IPS-15b (cell line): ENCODE measurements around the gene CCDC77.

Experiments
- H3K27me3 ChIP-seq: one replicate; pipeline ENCODE4 v1.6.1; 2013; ENCODE audit warnings: low read length; ENCODE audit not compliant: control insufficient read depth, insufficient read depth
- H3K36me3 ChIP-seq: one replicate; pipeline ENCODE4 v1.6.1; 2013; ENCODE audit warnings: low read length; ENCODE audit not compliant: control insufficient read depth, insufficient read depth
- H3K4me1 ChIP-seq: one replicate; pipeline ENCODE4 v1.6.1; 2013; ENCODE audit warnings: mild to moderate bottlenecking, low read length; ENCODE audit not compliant: control insufficient read depth, insufficient read depth
- H3K4me3 ChIP-seq: one replicate; pipeline ENCODE4 v1.5.1; 2013; ENCODE audit warnings: low read depth, low read length
- H3K9ac ChIP-seq: one replicate; pipeline ENCODE4 v1.6.1; 2013; ENCODE audit warnings: low read depth, mild to moderate bottlenecking, low read length
- H3K9me3 ChIP-seq: one replicate; pipeline ENCODE4 v1.6.1; 2013; ENCODE audit warnings: mild to moderate bottlenecking, low read length; ENCODE audit not compliant: control insufficient read depth, insufficient read depth

CCDC77 gene

GRCh38 chr12:467591-467990 is 66.1 kb downstream of the CCDC77 start:
- no peaks in the 10 kb centered on the region for H3K36me3 ChIP-seq
- H3K4me1 ChIP-seq = no peaks in the 10 kb centered on the region
- H3K4me3 ChIP-seq = no peak overlapping the region
- H3K9me3 ChIP-seq = no peaks in the 10 kb centered on the region
- no peak overlapping the region for H3K9ac ChIP-seq
- H3K27me3 ChIP-seq = no peaks in the 10 kb centered on the region

- no peak overlapping the region for H3K4me3 ChIP-seq
- H3K4me1 ChIP-seq = no peaks in the 10 kb centered on the region
- H3K9me3 ChIP-seq = no peaks in the 10 kb centered on the region
- no peaks in the 10 kb centered on the region for H3K36me3 ChIP-seq
- H3K9ac ChIP-seq = no peak overlapping the region
- H3K27me3 ChIP-seq = no peaks in the 10 kb centered on the region
These were observed 67.4 kb downstream of the CCDC77 start for GRCh38 chr12:468671-469389.

DNA sequence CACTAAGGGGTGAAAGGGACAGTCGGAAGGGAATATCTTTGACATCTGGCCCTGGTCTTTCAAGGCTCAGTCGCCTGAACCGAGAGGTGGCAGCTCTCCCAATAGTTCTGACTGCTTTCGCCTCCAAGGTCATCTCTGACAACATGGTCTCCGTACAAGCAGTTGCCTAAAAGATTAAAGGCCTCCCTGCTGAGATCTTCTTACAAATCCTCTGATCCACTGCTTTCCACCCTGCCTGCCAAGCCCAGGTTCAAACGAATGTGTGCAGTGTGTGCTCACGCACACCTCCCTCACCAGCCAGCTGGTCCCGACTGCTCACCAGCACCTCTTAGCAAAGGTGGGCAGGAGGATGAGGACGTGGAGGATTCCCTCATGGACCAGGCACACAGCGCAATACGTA is 68.7 kb downstream of the CCDC77 start:
- H3K4me1 ChIP-seq = no peaks in the 10 kb centered on the region
- H3K9ac ChIP-seq = no peak overlapping the region
- H3K4me3 ChIP-seq = no peak overlapping the region
- no peaks in the 10 kb centered on the region for H3K9me3 ChIP-seq
- no peaks in the 10 kb centered on the region for H3K27me3 ChIP-seq
- no peaks in the 10 kb centered on the region for H3K36me3 ChIP-seq

DNA sequence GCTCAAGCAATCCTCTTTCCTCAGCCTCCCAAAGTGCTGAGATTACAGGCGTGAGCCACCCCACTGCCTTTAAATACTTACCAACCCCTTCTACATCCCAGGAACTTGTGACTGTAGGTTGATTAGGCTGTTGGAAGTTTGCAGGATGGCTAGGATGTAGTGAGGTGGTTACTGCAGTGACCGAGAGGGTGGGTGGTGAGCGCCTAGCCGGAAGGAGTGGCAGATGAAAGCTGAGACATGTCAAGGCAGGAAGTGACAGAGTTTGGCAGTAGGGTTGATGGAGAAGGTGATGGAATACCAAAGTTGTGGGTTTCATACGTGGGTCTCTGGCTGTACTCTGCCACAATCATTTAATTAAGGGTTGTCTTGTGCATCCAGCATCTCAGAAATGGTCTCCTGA is 71.8 kb downstream of the CCDC77 start:
- Histone ChIP-seq H3K27me3 (no peaks in the 10 kb centered on the region), H3K4me1 (no peaks in the 10 kb centered on the region), H3K9ac (no peak overlapping the region), H3K36me3 (no peaks in the 10 kb centered on the region), H3K4me3 (no peak overlapping the region), H3K9me3 (no peaks in the 10 kb centered on the region)

- Histone ChIP-seq H3K4me1 (no peaks in the 10 kb centered on the region), H3K9ac (no peak overlapping the region), H3K9me3 (no peaks in the 10 kb centered on the region), H3K4me3 (no peak overlapping the region), H3K27me3 (no peaks in the 10 kb centered on the region), H3K36me3 (no peaks in the 10 kb centered on the region)
These were observed 72.6 kb downstream of the CCDC77 start for GRCh38 chr12:473863-474577.

GRCh38 chr12:475286-475685 is 73.8 kb downstream of the CCDC77 start:
- H3K9ac ChIP-seq = no peak overlapping the region
- H3K4me1 ChIP-seq = no peaks in the 10 kb centered on the region
- H3K4me3 ChIP-seq = no peak overlapping the region
- no peaks in the 10 kb centered on the region for H3K27me3 ChIP-seq
- H3K36me3 ChIP-seq = no peaks in the 10 kb centered on the region
- no peaks in the 10 kb centered on the region for H3K9me3 ChIP-seq

- H3K4me3 ChIP-seq = no peak overlapping the region
- no peak overlapping the region for H3K9ac ChIP-seq
- H3K9me3 ChIP-seq = no peaks in the 10 kb centered on the region
- no peaks in the 10 kb centered on the region for H3K4me1 ChIP-seq
- no peaks in the 10 kb centered on the region for H3K27me3 ChIP-seq
- H3K36me3 ChIP-seq = no peaks in the 10 kb centered on the region
These were observed 77.7 kb downstream of the CCDC77 start for GRCh38 chr12:479161-479560.

GRCh38 chr12:480831-481816 is 79.7 kb downstream of the CCDC77 start:
- Histone ChIP-seq H3K9me3 (no peaks in the 10 kb centered on the region), H3K27me3 (no peaks in the 10 kb centered on the region), H3K36me3 (no peaks in the 10 kb centered on the region), H3K9ac (no peak overlapping the region), H3K4me1 (no peaks in the 10 kb centered on the region), H3K4me3 (no peak overlapping the region)

DNA sequence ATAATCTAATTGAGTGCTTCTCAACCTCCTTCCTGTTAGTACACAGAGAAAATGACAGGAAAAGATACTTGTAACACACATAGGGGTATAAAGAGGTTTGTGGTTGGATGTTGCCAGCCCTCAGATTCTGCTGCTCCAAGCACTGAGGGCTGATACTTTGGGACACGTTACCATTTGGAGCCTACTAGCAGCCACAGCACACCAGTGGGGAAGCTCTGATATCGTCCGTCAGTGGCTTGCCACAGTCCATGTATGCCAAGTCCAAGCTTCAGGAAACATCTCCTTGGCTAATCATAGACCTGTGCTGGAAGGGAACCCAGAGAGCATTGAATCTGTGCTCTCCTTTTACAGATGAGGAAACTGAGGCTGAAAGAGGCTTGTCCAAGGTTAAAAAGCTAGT is 80.6 kb downstream of the CCDC77 start:
- Histone ChIP-seq H3K9ac (no peak overlapping the region), H3K27me3 (no peaks in the 10 kb centered on the region), H3K4me3 (no peak overlapping the region), H3K9me3 (no peaks in the 10 kb centered on the region), H3K36me3 (no peaks in the 10 kb centered on the region), H3K4me1 (no peaks in the 10 kb centered on the region)

- H3K9me3 ChIP-seq = no peaks in the 10 kb centered on the region
- H3K4me1 ChIP-seq = no peaks in the 10 kb centered on the region
- H3K9ac ChIP-seq = no peak overlapping the region
- H3K27me3 ChIP-seq = no peaks in the 10 kb centered on the region
- no peak overlapping the region for H3K4me3 ChIP-seq
- no peaks in the 10 kb centered on the region for H3K36me3 ChIP-seq
These were observed 82.7 kb downstream of the CCDC77 start for GRCh38 chr12:484096-484495.

GRCh38 chr12:490260-490659 is 88.8 kb downstream of the CCDC77 start:
- no peak overlapping the region for H3K4me3 ChIP-seq
- H3K4me1 ChIP-seq = no peaks in the 10 kb centered on the region
- no peak overlapping the region for H3K9ac ChIP-seq
- no peaks in the 10 kb centered on the region for H3K27me3 ChIP-seq
- no peaks in the 10 kb centered on the region for H3K9me3 ChIP-seq
- no peaks in the 10 kb centered on the region for H3K36me3 ChIP-seq
